DMS53 treated with DMSO at 0.1 percent for 48 hours (cell line): ENCODE data around the gene HUNK.

ENCODE experiments used
- DNase-seq: peaks from one replicate; lab custom pipeline; 2025; ENCODE audit not compliant: unreplicated experiment; lab: John Stamatoyannopoulos, UW

HUNK gene

DNA sequence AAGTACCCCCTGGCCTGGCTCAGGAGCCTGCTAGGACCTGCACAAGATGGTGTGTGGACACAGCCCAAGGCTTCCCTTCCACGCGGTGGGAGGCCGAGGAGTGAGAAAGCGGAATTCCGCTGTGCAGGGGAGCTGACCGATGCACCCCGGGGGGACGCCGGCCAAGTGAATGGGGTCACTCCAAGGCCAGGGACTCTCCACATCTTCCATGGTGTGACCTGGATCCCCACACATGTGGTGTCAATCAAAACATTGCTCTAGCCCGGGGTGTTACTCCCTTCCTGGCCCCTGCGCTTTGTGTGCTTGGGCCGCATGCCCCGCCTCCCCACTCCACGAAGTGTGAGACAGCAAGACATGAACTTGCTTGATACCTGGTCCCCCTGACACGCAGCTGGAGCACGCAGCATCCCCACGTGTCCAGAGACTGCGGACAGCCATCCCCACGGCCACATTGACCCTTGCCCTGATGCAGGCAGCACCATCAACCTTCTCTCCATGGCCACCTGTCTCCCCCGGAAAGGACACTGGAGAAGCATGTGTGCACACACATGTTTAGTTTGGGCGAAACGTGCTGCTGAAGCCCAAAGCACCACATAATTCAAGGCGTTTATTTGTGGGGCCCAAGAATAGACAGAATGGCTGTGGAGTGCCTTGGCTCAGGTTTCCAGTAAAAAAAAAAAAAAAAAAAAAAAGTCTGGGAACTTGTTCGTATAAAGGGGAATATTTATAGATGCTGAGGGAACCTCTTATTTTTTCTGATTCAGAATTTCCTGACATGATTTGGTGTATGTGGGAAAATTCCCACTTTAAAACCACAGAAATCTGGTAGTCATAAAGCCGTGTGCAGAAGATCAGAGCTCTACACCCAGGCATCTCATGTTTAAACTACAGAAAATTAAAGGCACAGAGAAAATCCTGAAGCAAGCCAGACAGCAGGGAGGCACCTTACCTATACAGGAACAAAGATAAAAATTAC is 171.7 kb downstream of the HUNK start:
- DNase-seq: no peak

DNA sequence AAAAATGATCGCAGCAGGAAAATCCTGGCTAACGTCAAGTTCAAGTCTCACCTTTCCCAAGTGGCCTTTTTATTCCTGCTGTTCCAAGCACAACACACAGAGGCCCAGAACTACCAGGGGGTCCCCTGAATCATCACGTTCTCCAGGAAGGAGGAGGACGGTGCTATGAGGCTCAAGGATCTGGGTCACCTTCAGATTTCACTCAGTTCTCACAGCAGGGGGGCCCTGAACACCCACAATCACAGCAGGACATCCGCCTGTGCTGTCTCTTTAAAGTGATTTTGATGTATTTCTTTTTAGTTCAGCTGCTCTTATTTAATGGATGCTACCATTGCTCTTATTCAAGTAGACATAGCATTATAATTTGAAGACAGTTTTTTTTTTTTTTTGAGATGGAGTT is 173.4 kb downstream of the HUNK start:
- no peak for DNase-seq

DNA sequence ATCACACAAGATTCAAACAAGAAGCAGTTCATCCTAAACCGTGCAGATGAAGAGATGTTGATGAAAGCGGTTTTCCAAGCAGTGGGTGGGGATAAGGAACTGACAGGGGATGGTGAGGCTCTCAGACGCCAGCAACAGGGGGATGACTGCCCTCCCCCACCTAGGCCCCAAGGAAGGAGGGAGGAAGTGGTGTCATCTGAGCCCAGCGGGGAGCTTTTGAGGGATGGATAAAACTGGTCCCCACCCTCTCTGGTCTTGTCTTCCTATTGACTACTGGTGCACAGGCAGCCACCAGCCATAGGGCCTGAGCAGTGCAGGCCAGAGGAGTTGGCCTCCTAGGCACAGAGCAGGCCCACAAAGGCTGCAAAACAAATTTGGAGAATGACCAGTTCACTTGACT is 175.5 kb downstream of the HUNK start:
- DNase-seq: no peak
